PFSK-1 (cell line): ENCODE results near the gene DNM3.

Source experiments
- FOXP2 ChIP-seq: optimal IDR thresholded peaks from 2 replicates; pipeline ENCODE3; 2011; ENCODE audit warnings: borderline replicate concordance, control low read depth, inconsistent platforms; ENCODE audit not compliant: insufficient read depth; ENCODE audit errors: extremely low read length, extremely low read depth
- POLR2AphosphoS5 ChIP-seq: IDR thresholded peaks from 2 replicates; pipeline ENCODE4 v1.6.1; 2012; ENCODE audit warnings: low read depth, mild to moderate bottlenecking, control low read depth, low read length, moderate library complexity
- REST ChIP-seq, 2 experiments: IDR thresholded peaks; 2 replicates each; pipeline versions ENCODE4 v1.6.1 to v1.8.0; 2011 to 2012; ENCODE audit warnings: low read depth in 2 of 2, low read length in 2 of 2, control low read depth in 1 of 2, inconsistent platforms in 1 of 2, mild to moderate bottlenecking in 1 of 2, moderate library complexity in 1 of 2; ENCODE audit not compliant: insufficient read depth in 1 of 2
- SIN3A ChIP-seq: IDR thresholded peaks from 2 replicates; pipeline ENCODE4 v1.6.1; 2012; ENCODE audit warnings: mild to moderate bottlenecking, low read length, moderate library complexity, borderline replicate concordance; ENCODE audit not compliant: insufficient read depth
- TAF1 ChIP-seq: IDR thresholded peaks from 2 replicates; pipeline ENCODE4 v1.6.1; 2012; ENCODE audit warnings: low read length, control low read depth, borderline replicate concordance; ENCODE audit not compliant: insufficient read depth

The DNM3 gene

GRCh38 chr1:172203135-172203823 is 362.0 kb downstream of the DNM3 start:
- TF ChIP-seq REST (IDR thresholded peaks at IDR 0.05; ENCODE audit: insufficient read depth in 1 of 2, low read depth in 2 of 2, low read length in 2 of 2) = 0 out of 4 replicates have a peak, but pooled peaks of 1 of the 2 experiments have one; percentile 17
- no peak for TF ChIP-seq TAF1
- no peak for TF ChIP-seq POLR2AphosphoS5
- peak; percentile 68 for TF ChIP-seq FOXP2
- no peak for TF ChIP-seq SIN3A

GRCh38 chr1:172203902-172204301 is 362.6 kb downstream of the DNM3 start:
- no peak for TF ChIP-seq TAF1
- no peak for TF ChIP-seq POLR2AphosphoS5
- TF ChIP-seq SIN3A = no peak
- TF ChIP-seq FOXP2 = no peak
- TF ChIP-seq REST (IDR thresholded peaks at IDR 0.05; ENCODE audit: insufficient read depth in 1 of 2, low read depth in 2 of 2, low read length in 2 of 2) = no peak

- no peak for TF ChIP-seq REST (IDR thresholded peaks at IDR 0.05; ENCODE audit: insufficient read depth in 1 of 2, low read depth in 2 of 2, low read length in 2 of 2)
- TF ChIP-seq FOXP2 = no peak
- no peak for TF ChIP-seq SIN3A
- TF ChIP-seq POLR2AphosphoS5 = no peak
- no peak for TF ChIP-seq TAF1
Observed at GRCh38 chr1:172206256-172206655, 365.0 kb downstream of the DNM3 start.

GRCh38 chr1:172208635-172209034 is 367.3 kb downstream of the DNM3 start:
- no peak for TF ChIP-seq SIN3A
- TF ChIP-seq REST (IDR thresholded peaks at IDR 0.05; ENCODE audit: insufficient read depth in 1 of 2, low read depth in 2 of 2, low read length in 2 of 2) = no peak
- no peak for TF ChIP-seq TAF1
- no peak for TF ChIP-seq POLR2AphosphoS5
- no peak for TF ChIP-seq FOXP2

GRCh38 chr1:172211221-172211620 is 369.9 kb downstream of the DNM3 start:
- no peak for TF ChIP-seq POLR2AphosphoS5
- TF ChIP-seq SIN3A = no peak
- TF ChIP-seq FOXP2 = no peak
- TF ChIP-seq REST (IDR thresholded peaks at IDR 0.05; ENCODE audit: insufficient read depth in 1 of 2, low read depth in 2 of 2, low read length in 2 of 2) = no peak
- no peak for TF ChIP-seq TAF1
